Iris pigment epithelial cell (primary cell): ENCODE data around the gene OTOGL.
A peak's percentile ranks its signal among the peaks of the same experiment; 100 is the strongest.
"Not testable (repeated sequence)": the region's sequence is repeated elsewhere in the genome, so short reads cannot be mapped to it uniquely, and the experiment has no call there.

Experiments
- DNase-seq: peaks from one replicate; pipeline ENCODE4 v3.0.0-alpha.2; 2011; ENCODE audit warnings: low read depth

The OTOGL gene

GRCh38 chr12:80188576-80188975 lies 89.2 kb downstream of the OTOGL start:
- no peak for DNase-seq

GRCh38 chr12:80189241-80189640 lies 89.9 kb downstream of the OTOGL start:
- DNase-seq = peak; percentile 87

GRCh38 chr12:80190001-80190400 lies 90.7 kb downstream of the OTOGL start:
- peak; percentile 48 for DNase-seq

- no peak for DNase-seq
These were observed 92.8 kb downstream of the OTOGL start for GRCh38 chr12:80192087-80192486.

GRCh38 chr12:80193865-80194264 lies 94.5 kb downstream of the OTOGL start:
- no peak for DNase-seq

- DNase-seq = peak; percentile 78
These were observed 95.9 kb downstream of the OTOGL start for GRCh38 chr12:80195074-80195726.

- no peak for DNase-seq
These were observed 96.4 kb downstream of the OTOGL start for GRCh38 chr12:80195737-80196136.

GRCh38 chr12:80196419-80196818 lies 97.1 kb downstream of the OTOGL start:
- DNase-seq = no peak

GRCh38 chr12:80198782-80199337 lies 99.5 kb downstream of the OTOGL start:
- no peak for DNase-seq

- DNase-seq = no peak
These were observed 100.6 kb downstream of the OTOGL start for GRCh38 chr12:80199931-80200330.

- DNase-seq = no peak
These were observed 101.1 kb downstream of the OTOGL start for GRCh38 chr12:80200414-80200813.

- DNase-seq = no peak
These were observed 102.6 kb downstream of the OTOGL start for GRCh38 chr12:80201908-80202307.

GRCh38 chr12:80205960-80206359 lies 106.6 kb downstream of the OTOGL start:
- no peak for DNase-seq

- no peak for DNase-seq
These were observed 108.7 kb downstream of the OTOGL start for GRCh38 chr12:80208071-80208470.

- no peak for DNase-seq
These were observed 112.3 kb downstream of the OTOGL start for GRCh38 chr12:80211671-80212070.

GRCh38 chr12:80212938-80213645 lies 113.8 kb downstream of the OTOGL start:
- DNase-seq = no peak

GRCh38 chr12:80213871-80214270 lies 114.5 kb downstream of the OTOGL start:
- DNase-seq = no peak

GRCh38 chr12:80217011-80217535 lies 117.7 kb downstream of the OTOGL start:
- no peak for DNase-seq

GRCh38 chr12:80218925-80219324 lies 119.6 kb downstream of the OTOGL start:
- not testable (repeated sequence) for DNase-seq

GRCh38 chr12:80219345-80219744 lies 120.0 kb downstream of the OTOGL start:
- DNase-seq = no peak

- peak; percentile 21 for DNase-seq
These were observed 122.9 kb downstream of the OTOGL start for GRCh38 chr12:80222261-80222660.

- peak; percentile 59 for DNase-seq
These were observed 127.2 kb downstream of the OTOGL start for GRCh38 chr12:80226576-80226975.

- not testable (repeated sequence) for DNase-seq
These were observed 128.6 kb downstream of the OTOGL start for GRCh38 chr12:80227904-80228303.
